Measurements from ENCODE around the gene ADCYAP1R1. TPM values are rescaled to one million over a fixed set of nuclear protein-coding genes. Genes with fewer than 3 reads are reported as not detected.

The ADCYAP1R1 gene
- polyA plus RNA-seq, 1 experiment, result not detected

- Histone ChIP-seq H3K9me3 (ENCODE audit: control insufficient read depth, insufficient read depth, low read length) (no peaks in the 10 kb centered on the region), H3K27ac (ENCODE audit: low read depth, low read length) (no peak overlapping the region), H3K4me3 (ENCODE audit: low read depth, low read length) (no peak overlapping the region), H3K27me3 (ENCODE audit: control insufficient read depth, insufficient read depth, low read length) (peaks cover 27% of the 10 kb centered on the region)
- no peak for DNase-seq (ENCODE audit: low read depth, low spot score)
- POLR2A ChIA-PET, result no interaction called here
- CTCF ChIA-PET, result no interaction called here
- no peak for TF ChIP-seq CTCF (IDR thresholded peaks at IDR 0.05; ENCODE audit: low read depth, low read length)
Measured at GRCh38 chr7:31047313-31048146, 4.6 kb upstream of the ADCYAP1R1 start.

GRCh38 chr7:31049005-31049765 is 2.9 kb upstream of the ADCYAP1R1 start:
- Histone ChIP-seq H3K27me3 (ENCODE audit: control insufficient read depth, insufficient read depth, low read length) (peaks cover 35% of the 10 kb centered on the region), H3K9me3 (ENCODE audit: control insufficient read depth, insufficient read depth, low read length) (no peaks in the 10 kb centered on the region; the same call in 1 of the 2 replicates), H3K4me3 (ENCODE audit: low read depth, low read length) (no peak overlapping the region), H3K27ac (ENCODE audit: low read depth, low read length) (no peak overlapping the region)
- TF ChIP-seq CTCF (IDR thresholded peaks at IDR 0.05; ENCODE audit: low read depth, low read length), result no peak
- ChIA-PET CTCF (interaction anchor here (1.0 kb wide), 1 partner anchor 73 kb away, joined by 3 read pairs; no protein-coding TSS in a partner anchor), POLR2A (no interaction called here)
- DNase-seq (ENCODE audit: low read depth, low spot score), result no peak

- no peak for TF ChIP-seq CTCF (IDR thresholded peaks at IDR 0.05; ENCODE audit: low read depth, low read length)
- POLR2A ChIA-PET, result no interaction called here
Measured at GRCh38 chr7:31052487-31052840, 356 bp downstream of the ADCYAP1R1 start.

GRCh38 chr7:31052841-31053601 is 913 bp downstream of the ADCYAP1R1 start:
- ChIA-PET POLR2A (no interaction called here), CTCF (no interaction called here)
- TF ChIP-seq CTCF (IDR thresholded peaks at IDR 0.05; ENCODE audit: low read depth, low read length), result no peak
- Histone ChIP-seq H3K4me3 (ENCODE audit: low read depth, low read length) (no peak overlapping the region), H3K27ac (ENCODE audit: low read depth, low read length) (no peak overlapping the region), H3K9me3 (ENCODE audit: control insufficient read depth, insufficient read depth, low read length) (no peaks in the 10 kb centered on the region; the same call in 1 of the 2 replicates), H3K27me3 (ENCODE audit: control insufficient read depth, insufficient read depth, low read length) (peaks cover 35% of the 10 kb centered on the region)
- DNase-seq (ENCODE audit: low read depth, low spot score), result no peak

More at GRCh38 chr7:31052487-31052840, 356 bp downstream of the ADCYAP1R1 start:
- no peak for DNase-seq (ENCODE audit: low read depth, low spot score)
- H3K4me3 ChIP-seq (ENCODE audit: low read depth, low read length), result no peak overlapping the region
- CTCF ChIA-PET, result no interaction called here
- H3K27me3 ChIP-seq (ENCODE audit: control insufficient read depth, insufficient read depth, low read length), result peaks cover 35% of the 10 kb centered on the region
- no peak overlapping the region for H3K27ac ChIP-seq (ENCODE audit: low read depth, low read length)
- no peaks in the 10 kb centered on the region; the same call in 1 of the 2 replicates for H3K9me3 ChIP-seq (ENCODE audit: control insufficient read depth, insufficient read depth, low read length)
